ENCODE measurements around the gene GPR142.

- TF ChIP-seq BHLHE40 (IDR thresholded peaks at IDR 0.05; ENCODE audit: borderline replicate concordance in 1 of 2, low read depth in 2 of 2, low read length in 1 of 2), result no peak
- no peak for TF ChIP-seq NR2C2 (IDR thresholded peaks at IDR 0.05; ENCODE audit: borderline replicate concordance, control insufficient read depth, insufficient read length, low read depth)
Observed at GRCh38 chr17:74393346-74393942, 26.1 kb downstream of the GPR142 start.

All from GM12878 (cell line).